ENCODE measurements around the gene RTL5.

Gene RTL5

GRCh38 chrX:72142094-72142793 lies 10.5 kb upstream of the RTL5 start:
- H3K4me3 ChIP-seq (ENCODE audit: low read depth, low read length), result no peak overlapping the region
- TF ChIP-seq POLR2A (IDR thresholded peaks at IDR 0.05; ENCODE audit: extremely low read depth, insufficient read length) (no peak), MYC (IDR thresholded peaks at IDR 0.05; ENCODE audit: low read depth, low read length) (no peak), CTCF (IDR thresholded peaks at IDR 0.05; ENCODE audit: low read depth, low read length) (no peak), MAX (IDR thresholded peaks at IDR 0.05; ENCODE audit: low read depth, low read length) (no peak)
- no peak for DNase-seq (ENCODE audit: low read depth)

GRCh38 chrX:72141372-72142004 lies 9.8 kb upstream of the RTL5 start:
- TF ChIP-seq MAX (IDR thresholded peaks at IDR 0.05; ENCODE audit: low read depth, low read length) (no peak), MYC (IDR thresholded peaks at IDR 0.05; ENCODE audit: low read depth, low read length) (no peak), POLR2A (IDR thresholded peaks at IDR 0.05; ENCODE audit: extremely low read depth, insufficient read length) (no peak), CTCF (IDR thresholded peaks at IDR 0.05; ENCODE audit: low read depth, low read length) (no peak)
- no peak for DNase-seq (ENCODE audit: low read depth)

GRCh38 chrX:72139538-72139937 lies 7.8 kb upstream of the RTL5 start:
- H3K4me3 ChIP-seq (ENCODE audit: low read depth, low read length), result no peak overlapping the region
- TF ChIP-seq MAX (IDR thresholded peaks at IDR 0.05; ENCODE audit: low read depth, low read length), result no peak
- TF ChIP-seq MYC (IDR thresholded peaks at IDR 0.05; ENCODE audit: low read depth, low read length), result no peak
- TF ChIP-seq POLR2A (IDR thresholded peaks at IDR 0.05; ENCODE audit: extremely low read depth, insufficient read length), result no peak
- TF ChIP-seq CTCF (IDR thresholded peaks at IDR 0.05; ENCODE audit: low read depth, low read length), result no peak
- DNase-seq (ENCODE audit: low read depth), result no peak

More at GRCh38 chrX:72141372-72142004, 9.8 kb upstream of the RTL5 start:
- no peak overlapping the region for H3K4me3 ChIP-seq (ENCODE audit: low read depth, low read length)

GRCh38 chrX:72137846-72138495 lies 6.3 kb upstream of the RTL5 start:
- no peak for TF ChIP-seq MAX (IDR thresholded peaks at IDR 0.05; ENCODE audit: low read depth, low read length)
- no peak for TF ChIP-seq CTCF (IDR thresholded peaks at IDR 0.05; ENCODE audit: low read depth, low read length)
- no peak for TF ChIP-seq MYC (IDR thresholded peaks at IDR 0.05; ENCODE audit: low read depth, low read length)
- TF ChIP-seq POLR2A (IDR thresholded peaks at IDR 0.05; ENCODE audit: extremely low read depth, insufficient read length), result no peak
- no peak for DNase-seq (ENCODE audit: low read depth)
- no peak overlapping the region for H3K4me3 ChIP-seq (ENCODE audit: low read depth, low read length)

GRCh38 chrX:72133851-72134546 lies 2.3 kb upstream of the RTL5 start:
- TF ChIP-seq CTCF (IDR thresholded peaks at IDR 0.05; ENCODE audit: low read depth, low read length), result no peak
- H3K4me3 ChIP-seq (ENCODE audit: low read depth, low read length), result no peak overlapping the region
- no peak for DNase-seq (ENCODE audit: low read depth)

Data from NB4 (cell line).